IMR-90 (cell line): ENCODE results near the gene LCA5L. TPM values are rescaled to one million over a fixed set of nuclear protein-coding genes. Genes with fewer than 3 reads are reported as not detected.

ENCODE experiments used
- ATAC-seq: fragments of 200-7000 bp; cut with Tn5 transposase; 2 replicates; pipeline ENCODE4 v1.9.1; 2020; ENCODE audit warnings: low read depth, mild to moderate bottlenecking, moderate library complexity
- BruUV-seq: library from RNA; stranded (reverse); fragments of 400-500 nt; replicated peaks from 2 replicates; lab custom pipeline; 2021; lab: Mats Ljungman, UMichigan
- CTCF ChIA-PET: fragments of 300-600 bp; formaldehyde crosslinking; extraction: SDS; loops from one replicate; lab custom pipeline; 2021; ENCODE audit warnings: antibody characterized with exemption; lab: Yijun Ruan, JAX
- POLR2A ChIA-PET: fragments of 300-600 bp; sonication (Branson Sonifier 250); formaldehyde crosslinking; loops from one replicate; lab custom pipeline; 2022; ENCODE audit warnings: antibody characterized with exemption; ENCODE audit not compliant: unreplicated experiment; lab: Charles Lee
- DNase-seq: peaks from one replicate; pipeline ENCODE4 v3.0.0; 2013
- H2AFZ ChIP-seq: replicated peaks from 2 replicates; pipeline ENCODE3; 2013; ENCODE audit warnings: low read length, mild to moderate bottlenecking; ENCODE audit not compliant: poor library complexity
- H2AK5ac ChIP-seq: 2 replicates; pipeline ENCODE4 v1.6.1; 2013; ENCODE audit warnings: low read depth, low read length, inconsistent platforms
- H2AK9ac ChIP-seq: replicated peaks from 2 replicates; pipeline ENCODE3; 2013; ENCODE audit warnings: mild to moderate bottlenecking, low read depth, low read length, moderate library complexity; ENCODE audit not compliant: poor library complexity
- H2BK120ac ChIP-seq: 2 replicates; pipeline ENCODE4 v1.6.1; 2013; ENCODE audit warnings: low read depth, low read length, inconsistent platforms
- H2BK15ac ChIP-seq: 3 replicates; pipeline ENCODE4 v1.6.1; 2013; ENCODE audit warnings: low read depth, low read length, inconsistent platforms
- H2BK20ac ChIP-seq: 2 replicates; pipeline ENCODE4 v1.6.1; 2013; ENCODE audit warnings: low read depth, mild to moderate bottlenecking, inconsistent platforms, low read length, moderate library complexity
- H2BK5ac ChIP-seq: 2 replicates; pipeline ENCODE4 v1.6.1; 2013; ENCODE audit warnings: mild to moderate bottlenecking, low read depth, low read length, inconsistent platforms; ENCODE audit not compliant: poor library complexity, severe bottlenecking
- H3K14ac ChIP-seq: replicated peaks from 2 replicates; pipeline ENCODE4 v1.6.1; 2013; ENCODE audit warnings: low read depth, low read length, inconsistent platforms
- H3K18ac ChIP-seq: 2 replicates; pipeline ENCODE4 v1.6.1; 2013; ENCODE audit warnings: low read depth, low read length, control low read depth
- H3K23ac ChIP-seq: 2 replicates; pipeline ENCODE4 v1.6.1; 2013; ENCODE audit warnings: low read depth, low read length, inconsistent platforms
- H3K27ac ChIP-seq: 2 replicates; pipeline ENCODE4 v1.5.1; 2013; ENCODE audit warnings: mild to moderate bottlenecking, control low read depth, low read length; ENCODE audit not compliant: insufficient read depth
- H3K27me3 ChIP-seq: 2 replicates; pipeline ENCODE4 v1.6.1; 2013; ENCODE audit warnings: low read length; ENCODE audit not compliant: control insufficient read depth, insufficient read depth
- H3K36me3 ChIP-seq: 2 replicates; pipeline ENCODE4 v1.6.1; 2013; ENCODE audit warnings: low read length, mixed read lengths; ENCODE audit not compliant: control insufficient read depth, insufficient read depth
- H3K4ac ChIP-seq: 2 replicates; pipeline ENCODE4 v1.6.1; 2013; ENCODE audit warnings: low read depth, low read length, inconsistent platforms
- H3K4me1 ChIP-seq: 2 replicates; pipeline ENCODE4 v1.6.1; 2013; ENCODE audit warnings: low read length, mixed read lengths; ENCODE audit not compliant: control insufficient read depth, insufficient read depth
- H3K4me2 ChIP-seq: 2 replicates; pipeline ENCODE4 v1.6.1; 2013; ENCODE audit warnings: low read depth, mild to moderate bottlenecking, control low read depth, low read length, moderate library complexity
- H3K4me3 ChIP-seq: 2 replicates; pipeline ENCODE4 v1.5.1; 2013; ENCODE audit warnings: low read depth, mild to moderate bottlenecking, control low read depth, low read length, moderate library complexity; ENCODE audit not compliant: insufficient read depth
- H3K56ac ChIP-seq: 2 replicates; pipeline ENCODE4 v1.6.1; 2013; ENCODE audit warnings: low read length, inconsistent platforms; ENCODE audit not compliant: insufficient read depth; ENCODE audit errors: extremely low read depth
- H3K79me1 ChIP-seq, 2 experiments: 2 replicates each; pipeline ENCODE4 v1.6.1; 2013; ENCODE audit warnings: low read length in 2 of 2, inconsistent platforms in 1 of 2, low read depth in 1 of 2
- H3K9ac ChIP-seq: 2 replicates; pipeline ENCODE4 v1.6.1; 2013; ENCODE audit warnings: low read depth, low read length, control low read depth
- H3K9me1 ChIP-seq: 2 replicates; pipeline ENCODE4 v1.6.1; 2013; ENCODE audit warnings: low read length, inconsistent platforms; ENCODE audit not compliant: insufficient read depth
- H3K9me3 ChIP-seq: 2 replicates; pipeline ENCODE4 v1.6.1; 2013; ENCODE audit warnings: low read length; ENCODE audit not compliant: control insufficient read depth, insufficient read depth
- H4K20me1 ChIP-seq: 2 replicates; pipeline ENCODE4 v1.6.1; 2013; ENCODE audit warnings: low read length, inconsistent platforms; ENCODE audit not compliant: insufficient read depth
- H4K5ac ChIP-seq: 2 replicates; pipeline ENCODE4 v1.6.1; 2013; ENCODE audit warnings: mild to moderate bottlenecking, low read depth, low read length, control low read depth
- H4K8ac ChIP-seq, 2 experiments: 2 replicates each; pipeline ENCODE4 v1.6.1; 2013; ENCODE audit warnings: low read depth in 2 of 2, low read length in 2 of 2, control low read depth in 1 of 2, inconsistent platforms in 1 of 2
- H4K91ac ChIP-seq: 2 replicates; pipeline ENCODE4 v1.6.1; 2013; ENCODE audit warnings: low read depth, low read length, inconsistent platforms; ENCODE audit not compliant: insufficient read depth
- BHLHE40 ChIP-seq: fragments of 150-350 bp; IDR thresholded peaks from 2 replicates; pipeline ENCODE4 v1.6.1; 2016; ENCODE audit warnings: mild to moderate bottlenecking, low read depth, low read length
- CHD1 ChIP-seq: IDR thresholded peaks from 2 replicates; pipeline ENCODE4 v1.6.1; 2012; ENCODE audit warnings: low read depth, low read length, improper control_type of control experiment
- FOS ChIP-seq: fragments of 150-350 bp; IDR thresholded peaks from 2 replicates; pipeline ENCODE4 v1.6.1; 2016; ENCODE audit warnings: low read depth, low read length
- MAFK ChIP-seq: IDR thresholded peaks from 2 replicates; pipeline ENCODE4 v1.6.1; 2012; ENCODE audit warnings: low read depth, low read length, improper control_type of control experiment
- MXI1 ChIP-seq: IDR thresholded peaks from 2 replicates; pipeline ENCODE4 v1.6.1; 2012; ENCODE audit warnings: low read depth, mild to moderate bottlenecking, low read length, moderate library complexity, borderline replicate concordance
- RAD21 ChIP-seq: IDR thresholded peaks from 2 replicates; pipeline ENCODE4 v1.6.1; 2012; ENCODE audit warnings: low read length, improper control_type of control experiment
- RFX5 ChIP-seq: IDR thresholded peaks from 2 replicates; pipeline ENCODE4 v1.8.0; 2012; ENCODE audit warnings: low read depth, mild to moderate bottlenecking, low read length, moderate library complexity
- SMC3 ChIP-seq: fragments of 150-350 bp; IDR thresholded peaks from 2 replicates; pipeline ENCODE4 v1.6.1; 2016; ENCODE audit warnings: low read depth, mild to moderate bottlenecking, antibody characterized with exemption, low read length, moderate library complexity
- WGBS, 2 experiments: methylation state at CpG; one replicate each; pipeline versions ENCODE4 v1.1.5 to v1.1.7; 2013; ENCODE audit warnings: missing lambda C conversion rate in 2 of 2; ENCODE audit not compliant: insufficient read length in 1 of 2; ENCODE audit errors: extremely low coverage in 2 of 2; 5-methylcytosine and 5-hydroxymethylcytosine counted together
- dilution Hi-C: fragments of 300-500 bp; cut with HindIII; formaldehyde crosslinking; loops from one replicate; pipeline ENCODE4 v1.14.3; 2018; ENCODE audit warnings: low sequenced_read_pairs; ENCODE audit not compliant: unreplicated experiment
- in situ Hi-C: fragments of 300-500 bp; cut with MboI; formaldehyde crosslinking; loops from 3 replicates; pipeline ENCODE4 v1.14.3; 2019; ENCODE audit warnings: low sequenced_read_pairs, inconsistent platforms, mixed read lengths
- intact Hi-C: fragments of 100-400 bp; cut with micrococcal nuclease; formaldehyde crosslinking; loops from 2 replicates; pipeline ENCODE4 v1.10.0; 2022
- polyA plus RNA-seq, 3 experiments: library from polyadenylated mRNA; depleted of rRNA; stranded (reverse); fragments of >200 nt; gene quantifications; 2 replicates each; pipeline ENCODE4 v1.2.3, GENCODE V29; 2012; ENCODE audit warnings: low replicate concordance in 1 of 3
- total RNA-seq: library from RNA; depleted of rRNA; stranded (reverse); fragments of >200 nt; gene quantifications from 2 replicates; pipeline ENCODE4 v1.2.3, GENCODE V29; 2012
- TF ChIP-seq, protein P1 (sequence below): fragments of 150-350 bp; IDR thresholded peaks from 2 replicates; pipeline ENCODE4 v1.6.1; 2017; ENCODE audit warnings: mild to moderate bottlenecking, antibody characterized with exemption, low read length, low read depth

Gene LCA5L
- total and polyA plus RNA-seq, 2 of the 4 experiments (the other 2 are of a cell fraction), result 0.18 to 0.26 TPM

DNA sequence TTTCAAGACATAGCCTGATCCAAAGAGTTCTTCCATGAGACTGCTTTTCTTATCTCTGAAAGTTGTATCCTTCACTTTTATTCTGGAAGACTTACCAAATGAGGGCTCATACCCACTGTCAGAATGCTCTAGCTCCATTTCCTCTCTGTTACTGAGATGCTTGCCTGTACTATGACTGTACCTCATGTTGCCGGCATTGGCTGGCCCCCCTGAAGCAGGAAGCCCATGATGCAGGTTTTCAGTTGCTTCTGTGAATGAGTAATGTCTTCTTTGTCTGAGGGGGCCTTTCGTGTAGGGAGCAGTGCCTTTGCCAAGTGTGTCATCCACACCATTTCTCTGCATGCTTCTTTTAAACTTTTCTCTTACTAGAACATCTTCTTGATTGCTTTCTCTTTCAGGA is 39.5 kb downstream of the LCA5L start:
- H2BK20ac ChIP-seq, result no peak overlapping the region
- no peak overlapping the region for H3K56ac ChIP-seq
- DNase-seq (no peak), ATAC-seq (no peak)
- H2AK5ac ChIP-seq, result no peak overlapping the region
- H2BK15ac ChIP-seq, result no peak overlapping the region
- H2AK9ac ChIP-seq, result no peak overlapping the region
- no peak overlapping the region for H3K23ac ChIP-seq
- H4K8ac ChIP-seq, result no peak overlapping the region
- CTCF ChIA-PET, result no interaction called here
- no peak overlapping the region for H3K27ac ChIP-seq
- H4K20me1 ChIP-seq, result no peaks in the 10 kb centered on the region
- H3K4ac ChIP-seq, result no peak overlapping the region
- H4K5ac ChIP-seq, result no peak overlapping the region
- H3K79me1 ChIP-seq, result no peaks in the 10 kb centered on the region
- no peaks in the 10 kb centered on the region for H3K9me1 ChIP-seq
- peaks cover 9% of the 10 kb centered on the region for H3K36me3 ChIP-seq
- dilution Hi-C loops (no loop called here), in situ Hi-C loops (no loop called here), intact Hi-C loops (no loop called here)
- no peaks in the 10 kb centered on the region for H3K4me1 ChIP-seq
- no peak overlapping the region for H3K14ac ChIP-seq
- H3K9ac ChIP-seq, result no peak overlapping the region
- H2BK120ac ChIP-seq, result no peak overlapping the region
- H3K9me3 ChIP-seq, result peaks cover 5% of the 10 kb centered on the region
- no peak overlapping the region for H2AFZ ChIP-seq
- TF ChIP-seq CHD1 (no peak), SMC3 (no peak), MXI1 (no peak), FOS (no peak), RAD21 (no peak), RFX5 (no peak), MAFK (no peak), BHLHE40 (no peak)
- TF ChIP-seq, protein P1, sequence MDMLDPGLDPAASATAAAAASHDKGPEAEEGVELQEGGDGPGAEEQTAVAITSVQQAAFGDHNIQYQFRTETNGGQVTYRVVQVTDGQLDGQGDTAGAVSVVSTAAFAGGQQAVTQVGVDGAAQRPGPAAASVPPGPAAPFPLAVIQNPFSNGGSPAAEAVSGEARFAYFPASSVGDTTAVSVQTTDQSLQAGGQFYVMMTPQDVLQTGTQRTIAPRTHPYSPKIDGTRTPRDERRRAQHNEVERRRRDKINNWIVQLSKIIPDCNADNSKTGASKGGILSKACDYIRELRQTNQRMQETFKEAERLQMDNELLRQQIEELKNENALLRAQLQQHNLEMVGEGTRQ, result no peak
- no TSS peak for BruUV-seq
- H3K4me3 ChIP-seq, result no peak overlapping the region
- no peaks in the 10 kb centered on the region for H3K27me3 ChIP-seq
- H3K4me2 ChIP-seq, result no peak overlapping the region
- POLR2A ChIA-PET, result no interaction called here
- no CpG with 5 or more reads among the region's 2 CpGs for WGBS, 2 experiments
- no peak overlapping the region for H4K91ac ChIP-seq
- H3K18ac ChIP-seq, result no peak overlapping the region
- no peak overlapping the region for H2BK5ac ChIP-seq
